G401.6 (cell line): ENCODE measurements around the gene FGD5.

Experiments used
- FAIRE-seq: peaks from 2 replicates; lab custom pipeline; 2012; peaks lifted over from hg19 to GRCh38; lab: Jason Lieb, UNC

FGD5 gene

DNA sequence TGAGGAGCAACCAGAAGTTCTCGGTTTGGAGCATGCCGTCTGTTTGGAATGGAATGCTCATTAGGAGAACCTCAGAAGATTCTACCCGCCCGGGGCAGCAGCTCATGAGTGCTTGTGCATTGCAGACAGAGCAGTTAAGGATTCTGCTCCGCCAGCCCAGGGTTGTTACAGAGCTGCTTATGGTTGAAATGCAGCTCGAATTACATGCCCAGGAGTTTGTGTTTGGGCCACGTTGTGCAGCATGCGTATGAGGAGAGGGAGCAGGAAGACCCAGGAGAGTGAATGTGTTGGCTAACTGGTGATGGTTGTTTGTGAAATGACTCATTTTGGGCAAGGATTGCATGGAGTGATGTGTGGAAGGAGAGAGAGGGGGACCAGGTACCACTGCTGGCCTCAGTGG lies 9.0 kb downstream of the FGD5 start:
- no peak for FAIRE-seq

DNA sequence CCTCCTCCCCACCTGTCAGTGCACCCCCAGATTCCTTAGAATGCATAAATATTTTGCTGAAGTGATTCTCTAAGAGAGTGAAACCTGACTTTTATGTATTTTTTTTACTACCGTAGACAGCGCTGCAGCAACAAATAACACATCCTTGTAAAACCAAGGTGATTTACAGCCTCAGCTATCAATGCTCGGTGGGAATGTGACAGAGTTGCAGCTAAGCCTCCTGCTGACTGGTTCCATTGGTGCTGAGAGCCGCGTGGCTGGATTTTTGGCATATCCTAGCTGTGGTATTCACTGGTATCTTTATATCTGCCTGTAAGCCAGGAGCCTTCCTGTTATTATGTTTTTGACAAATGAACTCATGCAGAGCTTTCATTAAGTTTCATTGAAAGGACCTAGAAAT lies 11.0 kb downstream of the FGD5 start:
- no peak for FAIRE-seq

DNA sequence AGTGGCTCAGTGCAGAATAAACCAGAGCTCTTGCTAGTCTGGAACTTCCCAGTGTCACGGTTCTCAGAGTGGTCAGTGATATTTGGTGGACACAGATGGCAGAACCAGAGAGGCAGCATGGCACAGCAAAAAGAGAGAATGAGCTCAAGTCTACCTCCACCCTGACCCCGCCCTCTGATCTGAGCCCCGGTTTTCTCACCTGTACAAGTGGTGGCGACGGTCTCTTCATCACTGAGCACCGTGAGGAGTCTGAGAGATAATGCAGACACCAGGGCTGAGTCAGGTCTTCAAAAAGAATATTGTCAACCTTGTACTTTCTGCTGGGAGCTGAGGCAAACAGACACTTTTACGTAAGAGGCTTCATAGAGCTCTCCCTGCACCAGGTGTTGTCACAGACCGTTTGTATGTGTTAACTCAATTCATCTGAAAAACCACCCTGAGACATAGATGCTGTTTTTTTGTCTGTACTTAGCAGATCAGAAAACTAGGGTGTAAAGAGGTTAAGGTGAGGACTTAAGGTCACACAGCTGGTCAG lies 13.2 kb downstream of the FGD5 start:
- FAIRE-seq = no peak

DNA sequence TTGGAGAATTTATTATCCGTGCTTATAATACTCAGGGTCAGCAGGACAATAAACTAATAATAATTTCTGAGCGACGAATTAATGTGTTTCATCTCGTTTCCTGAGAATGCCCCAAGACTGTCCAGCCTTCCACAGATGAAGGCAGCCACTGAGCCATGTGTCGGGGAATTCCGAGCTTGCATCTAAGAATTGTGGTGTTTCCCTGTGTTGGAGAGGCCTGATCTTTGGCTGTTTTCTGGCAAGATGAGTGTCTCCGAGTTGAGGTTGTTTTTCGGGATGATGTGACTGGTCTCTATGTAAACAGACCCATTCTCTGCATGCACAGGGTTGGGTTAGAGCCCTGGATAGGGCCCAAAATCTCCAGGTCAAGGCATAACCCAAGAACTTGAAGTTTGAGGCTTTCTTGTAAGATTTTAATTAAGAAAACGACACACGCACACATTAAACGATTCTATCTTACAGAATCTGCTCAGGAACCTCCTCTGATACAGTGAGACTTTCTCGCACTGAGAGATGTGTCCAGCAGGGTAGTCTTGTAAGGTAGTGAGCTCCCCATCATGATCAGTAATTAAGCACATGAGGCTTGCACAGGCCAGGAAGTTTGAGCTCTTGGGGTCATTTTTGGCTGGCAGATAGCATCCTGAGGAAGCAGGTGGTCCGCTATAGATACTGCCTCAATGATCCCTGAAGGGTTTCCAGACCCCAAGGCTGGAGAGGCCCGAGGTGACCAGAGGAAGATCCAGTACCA lies 14.4 kb downstream of the FGD5 start:
- no peak for FAIRE-seq

DNA sequence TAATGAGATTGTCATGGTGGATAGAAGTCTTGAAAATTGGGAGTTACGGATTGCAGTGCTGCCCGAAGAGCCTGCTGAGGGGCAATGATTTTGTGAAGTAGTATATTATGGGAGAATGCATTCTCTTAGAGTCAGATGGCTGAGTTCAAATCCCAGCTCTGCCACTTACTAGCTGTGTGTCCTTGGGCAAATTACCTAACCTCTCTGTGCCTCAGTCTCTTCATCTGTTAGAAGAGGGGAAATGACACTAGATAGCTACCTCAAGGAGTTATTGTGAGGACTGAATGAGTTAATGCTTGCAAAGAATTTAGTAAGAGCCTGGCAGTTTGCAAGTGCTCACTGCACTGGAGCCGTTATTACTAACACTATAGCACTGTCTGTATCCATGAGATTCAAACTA lies 15.4 kb downstream of the FGD5 start:
- FAIRE-seq = no peak

DNA sequence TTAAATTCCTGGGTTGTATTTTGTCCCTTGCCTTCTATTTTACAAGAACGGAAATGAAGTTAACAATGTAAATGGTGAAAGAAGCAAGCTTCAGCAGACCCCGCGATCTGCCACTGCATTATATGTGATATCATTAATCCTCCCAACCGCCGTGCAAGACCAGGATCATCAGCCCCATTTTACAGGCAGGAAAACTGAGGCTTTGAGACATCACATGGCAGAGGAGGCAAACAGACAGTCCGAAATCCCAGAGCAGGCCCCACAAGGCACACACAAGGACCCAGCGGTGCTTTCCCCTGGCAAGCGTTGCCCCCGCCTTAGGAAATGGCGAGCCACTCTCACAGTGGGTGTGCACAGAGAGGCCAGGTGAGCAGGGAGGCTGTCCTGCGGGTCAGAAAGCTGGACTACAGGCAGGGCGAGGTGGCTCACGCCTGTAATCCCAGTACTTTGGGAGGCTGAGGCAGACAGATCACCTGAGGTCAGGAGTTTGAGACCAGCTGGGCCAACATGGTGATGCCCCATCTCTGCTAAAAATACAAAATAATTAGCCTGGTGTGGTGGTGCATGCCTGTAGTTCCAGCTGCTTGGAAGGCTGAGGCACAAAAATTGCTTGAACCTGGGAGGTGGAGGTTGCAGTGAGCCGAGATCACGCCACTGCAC lies 16.2 kb downstream of the FGD5 start:
- no peak for FAIRE-seq

DNA sequence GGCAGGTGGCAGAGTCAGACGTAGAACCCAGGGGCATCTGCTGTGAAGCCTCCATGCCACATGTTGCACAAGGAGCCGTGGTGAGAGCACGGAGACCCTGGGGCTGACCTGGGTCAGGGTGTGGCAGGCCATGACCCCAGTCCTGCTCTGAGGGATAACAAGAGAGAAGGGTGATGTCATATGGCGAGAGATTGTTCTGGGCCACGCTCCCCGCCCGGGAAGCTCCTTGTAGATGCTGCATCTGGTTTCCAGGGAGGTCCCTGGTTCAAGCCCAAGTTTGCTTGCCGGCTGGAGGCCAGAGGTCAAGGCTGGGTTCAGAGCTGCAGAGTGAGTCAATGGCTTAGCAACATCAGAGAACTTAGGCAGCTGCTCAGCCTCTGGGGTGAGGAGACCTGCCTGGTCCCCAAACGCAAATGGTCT lies 17.3 kb downstream of the FGD5 start:
- FAIRE-seq = no peak

DNA sequence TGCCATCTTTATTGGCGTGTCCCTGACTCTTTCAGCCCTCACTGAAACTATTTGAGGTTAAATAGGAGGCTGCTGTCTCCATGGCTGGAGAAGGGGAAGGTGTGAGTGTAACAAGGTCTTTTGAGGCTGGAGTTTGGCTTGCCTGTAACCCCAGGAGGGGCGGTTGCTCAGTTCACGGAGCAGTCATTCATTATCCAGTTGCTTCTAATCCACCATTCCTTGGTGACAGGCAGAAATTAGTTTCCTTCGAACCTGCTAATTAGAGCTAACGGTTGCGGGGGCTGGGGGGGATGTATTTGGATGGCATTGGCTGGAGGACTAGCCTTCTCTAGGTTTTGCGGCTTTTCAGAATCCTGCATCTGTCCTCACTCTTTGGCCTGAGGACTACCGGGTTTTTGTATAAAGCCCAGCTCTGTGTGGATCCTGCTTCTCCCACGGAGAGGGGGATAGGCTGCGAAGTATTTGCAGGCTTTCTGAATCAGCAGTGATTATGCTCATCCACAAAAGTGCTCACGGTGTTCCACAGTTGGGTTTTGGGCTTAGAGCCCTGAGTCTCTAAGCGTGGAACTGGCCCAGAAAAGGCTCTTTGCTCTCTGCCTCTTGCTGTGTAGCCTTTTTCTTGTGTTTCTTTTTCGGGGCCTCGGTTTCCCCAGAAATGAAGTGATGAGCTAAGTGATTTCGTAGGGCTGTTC lies 18.6 kb downstream of the FGD5 start:
- no peak for FAIRE-seq

DNA sequence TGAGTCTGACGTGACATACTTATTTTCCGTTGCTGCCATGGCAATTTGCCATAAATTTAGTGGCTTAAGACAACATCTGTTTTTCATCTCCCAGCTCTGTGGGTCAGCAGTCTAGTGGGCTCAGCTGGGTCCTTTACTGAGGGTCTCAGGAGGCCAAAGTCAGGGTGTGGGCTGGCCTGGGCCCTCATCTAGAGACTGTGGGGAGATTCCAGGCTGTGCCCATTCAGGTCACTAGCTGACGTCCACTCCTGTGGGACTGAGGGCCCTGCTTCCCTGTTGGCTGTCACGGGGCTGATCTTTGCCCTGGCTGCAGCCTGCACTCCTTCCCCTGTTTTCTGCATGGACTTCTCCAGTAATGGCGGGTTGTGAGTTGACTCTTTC lies 19.1 kb downstream of the FGD5 start:
- no peak for FAIRE-seq

DNA sequence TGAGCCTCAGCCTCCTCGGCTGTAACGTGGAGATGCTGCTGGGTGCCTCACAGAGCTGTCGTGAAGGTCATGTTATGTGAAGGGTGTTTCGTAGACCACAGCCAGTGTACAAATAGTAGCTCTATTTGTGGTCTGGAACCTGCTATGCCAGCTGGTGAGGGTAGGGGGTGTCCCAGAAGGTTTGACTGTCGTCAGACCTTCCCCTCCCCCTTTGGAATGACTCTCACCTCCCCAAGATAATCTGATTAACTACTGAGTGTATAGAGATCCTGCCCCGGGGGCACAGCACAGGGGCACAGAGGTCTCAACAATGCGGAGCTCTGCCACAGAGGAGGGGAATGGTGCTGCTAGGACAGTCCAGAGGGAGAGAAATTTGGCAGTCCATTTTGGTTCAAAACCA lies 20.5 kb downstream of the FGD5 start:
- FAIRE-seq = no peak

DNA sequence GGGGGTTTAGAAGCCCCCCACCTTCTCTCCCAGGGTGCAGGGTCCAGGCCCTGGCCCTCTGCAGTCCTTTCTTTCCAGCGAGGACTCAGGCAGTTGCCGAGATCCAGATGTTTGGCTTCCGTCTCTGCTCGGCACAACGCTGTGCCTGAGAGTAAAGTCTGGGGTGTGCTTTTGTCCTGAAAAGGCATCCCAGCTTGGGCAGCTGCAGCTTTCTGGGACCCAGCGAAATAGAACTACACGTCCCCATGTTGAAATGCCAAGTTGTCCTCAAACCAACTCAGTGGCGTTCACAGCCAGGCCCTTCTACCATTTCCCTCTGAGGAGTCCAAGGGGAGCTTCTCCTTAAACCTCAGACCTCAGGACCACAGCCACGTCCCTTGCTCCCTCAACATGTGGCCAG lies 23.1 kb downstream of the FGD5 start:
- no peak for FAIRE-seq

DNA sequence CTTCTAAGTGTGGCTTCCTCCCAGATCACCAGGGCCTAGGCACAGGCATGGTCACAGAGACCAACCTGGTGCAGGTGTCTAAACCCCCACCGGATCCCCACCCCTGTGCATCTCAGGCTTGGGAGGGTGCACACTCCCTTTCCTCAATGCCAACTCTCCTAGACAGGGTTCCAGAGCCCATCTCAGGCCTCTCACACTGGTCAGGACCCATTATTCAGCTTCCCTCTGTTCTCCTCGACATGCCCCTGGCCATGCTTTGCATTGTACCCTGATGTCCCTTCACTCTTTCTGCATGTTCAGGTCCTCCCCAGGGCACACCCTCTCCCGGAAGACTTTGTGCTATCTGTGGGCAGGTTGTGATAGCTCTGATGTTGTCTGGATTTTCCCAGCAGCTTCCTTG lies 23.5 kb downstream of the FGD5 start:
- FAIRE-seq = no peak

DNA sequence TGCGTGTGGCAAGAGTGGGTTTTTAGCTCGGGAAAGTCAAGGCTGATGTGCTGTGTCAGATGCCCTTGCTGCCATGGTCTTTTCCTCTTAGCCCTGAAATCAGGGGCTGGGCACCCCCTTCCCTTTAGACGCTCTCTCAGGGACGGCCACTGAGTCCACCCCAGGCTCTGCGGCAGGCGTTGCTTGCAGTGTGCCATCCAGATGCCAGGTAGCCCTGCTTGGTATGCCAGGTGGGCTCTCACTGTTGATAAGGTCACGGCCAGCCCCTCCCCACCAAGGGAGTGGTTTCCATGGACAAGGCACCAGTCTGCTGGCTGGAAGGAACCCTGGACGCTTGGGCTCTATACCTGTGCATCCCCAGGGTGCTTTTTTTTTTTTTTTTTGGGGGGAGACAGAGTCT lies 24.6 kb downstream of the FGD5 start:
- no peak for FAIRE-seq

DNA sequence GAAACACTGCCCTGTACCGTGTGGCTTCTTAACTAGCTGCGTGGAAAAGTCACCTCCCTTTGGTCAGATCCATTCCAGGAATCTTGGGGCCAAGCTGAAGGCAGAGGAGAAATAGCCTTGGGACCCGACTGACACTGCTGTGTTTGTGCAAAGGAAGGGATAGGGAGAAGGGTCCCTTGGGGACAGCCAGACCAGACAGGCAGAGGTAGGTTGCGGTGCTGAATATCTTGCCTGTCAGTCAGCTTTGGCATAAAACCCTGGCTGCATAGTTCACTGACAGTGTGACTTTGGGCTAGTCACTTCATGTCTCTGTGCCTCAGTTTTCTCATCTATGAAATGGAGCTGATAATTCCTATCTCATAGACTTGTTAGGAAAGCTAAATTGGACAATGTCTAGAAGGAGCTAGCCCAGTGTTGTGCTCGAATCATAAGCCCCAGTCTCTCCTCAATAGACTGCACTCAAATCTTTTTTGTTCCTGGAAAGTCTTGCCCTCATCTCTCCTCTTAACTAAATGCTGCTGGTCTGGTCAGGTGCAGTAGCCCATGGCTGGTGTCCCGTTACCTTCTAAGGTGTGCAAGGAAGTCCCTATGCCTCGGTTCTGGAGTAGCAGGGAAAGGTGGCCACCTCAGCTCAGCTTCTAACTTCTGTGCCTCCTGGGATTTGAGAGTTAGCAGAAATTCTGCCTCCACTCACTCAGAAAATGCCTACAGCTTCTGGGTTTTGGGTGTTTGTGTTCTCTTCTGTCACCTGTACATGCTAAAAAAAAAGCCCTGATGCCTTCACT lies 25.8 kb downstream of the FGD5 start:
- FAIRE-seq = no peak

DNA sequence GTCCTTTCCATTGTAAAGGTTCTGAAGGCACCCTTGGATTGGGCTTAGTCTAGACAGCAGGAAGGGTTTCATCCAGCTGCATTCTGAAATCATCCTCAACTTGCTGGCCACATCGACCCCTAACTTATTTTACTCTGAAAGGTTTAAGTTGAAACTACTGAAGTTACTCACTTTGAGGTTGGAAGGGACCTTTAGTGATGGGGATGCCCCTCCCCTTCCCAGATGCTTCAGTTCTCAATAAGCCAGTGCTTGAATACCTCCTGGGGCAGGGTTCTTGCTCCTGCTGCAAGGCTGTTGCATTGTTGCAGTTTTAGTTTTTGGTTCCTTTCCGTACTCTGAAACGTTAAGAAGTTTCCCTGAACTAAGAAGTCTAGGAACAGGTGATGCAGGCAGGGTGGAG lies 26.4 kb downstream of the FGD5 start:
- no peak for FAIRE-seq

DNA sequence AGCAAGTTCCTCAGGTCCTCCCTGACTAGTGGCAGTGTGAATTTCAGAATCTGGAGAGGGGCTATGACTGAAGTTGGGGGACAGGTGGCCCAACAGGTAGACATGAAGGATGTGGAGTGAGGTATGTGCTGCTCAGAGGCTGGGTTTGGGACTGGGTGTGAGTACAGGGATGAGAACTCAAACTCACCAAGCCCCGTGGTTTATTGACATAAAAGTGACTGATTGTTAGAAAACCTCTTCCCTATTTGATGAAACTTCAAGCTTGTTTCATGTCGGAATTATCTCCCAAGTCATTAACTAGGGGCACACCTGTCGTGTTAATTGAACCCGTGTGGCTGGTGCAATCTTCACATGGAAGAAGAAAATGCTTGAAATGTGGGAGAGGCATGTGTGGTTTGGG lies 27.1 kb downstream of the FGD5 start:
- FAIRE-seq = no peak

DNA sequence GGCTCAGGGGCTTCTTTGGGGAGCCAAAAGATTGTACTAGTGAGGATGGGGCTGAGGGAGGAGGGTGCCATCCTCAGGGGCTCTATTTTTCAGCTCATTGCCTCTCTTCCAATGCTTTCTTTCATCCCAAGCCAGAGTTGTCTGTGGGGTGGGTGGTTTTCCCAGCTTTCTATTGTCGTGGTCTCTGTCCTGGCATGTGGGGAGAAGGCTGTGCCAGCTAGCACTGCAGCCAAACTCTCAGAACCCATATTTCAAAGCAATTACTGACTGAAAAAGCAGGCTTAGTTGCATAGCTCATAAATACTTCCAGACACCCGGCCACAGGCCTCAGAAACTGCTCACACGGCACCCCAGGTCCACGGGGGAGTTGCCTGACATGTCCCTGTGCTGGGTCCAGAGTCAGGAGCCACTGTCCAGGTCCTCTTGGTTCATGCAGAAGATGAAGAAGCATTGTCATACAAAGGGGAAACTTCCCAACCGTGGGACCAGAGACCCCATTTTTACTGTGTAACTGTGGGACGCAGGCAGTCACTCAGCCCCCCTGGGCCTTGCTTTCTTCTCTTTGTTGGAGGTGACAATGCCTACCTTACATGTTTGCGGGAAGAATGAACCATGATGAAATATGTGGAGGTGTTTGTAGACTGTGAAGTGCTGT lies 27.6 kb downstream of the FGD5 start:
- no peak for FAIRE-seq

DNA sequence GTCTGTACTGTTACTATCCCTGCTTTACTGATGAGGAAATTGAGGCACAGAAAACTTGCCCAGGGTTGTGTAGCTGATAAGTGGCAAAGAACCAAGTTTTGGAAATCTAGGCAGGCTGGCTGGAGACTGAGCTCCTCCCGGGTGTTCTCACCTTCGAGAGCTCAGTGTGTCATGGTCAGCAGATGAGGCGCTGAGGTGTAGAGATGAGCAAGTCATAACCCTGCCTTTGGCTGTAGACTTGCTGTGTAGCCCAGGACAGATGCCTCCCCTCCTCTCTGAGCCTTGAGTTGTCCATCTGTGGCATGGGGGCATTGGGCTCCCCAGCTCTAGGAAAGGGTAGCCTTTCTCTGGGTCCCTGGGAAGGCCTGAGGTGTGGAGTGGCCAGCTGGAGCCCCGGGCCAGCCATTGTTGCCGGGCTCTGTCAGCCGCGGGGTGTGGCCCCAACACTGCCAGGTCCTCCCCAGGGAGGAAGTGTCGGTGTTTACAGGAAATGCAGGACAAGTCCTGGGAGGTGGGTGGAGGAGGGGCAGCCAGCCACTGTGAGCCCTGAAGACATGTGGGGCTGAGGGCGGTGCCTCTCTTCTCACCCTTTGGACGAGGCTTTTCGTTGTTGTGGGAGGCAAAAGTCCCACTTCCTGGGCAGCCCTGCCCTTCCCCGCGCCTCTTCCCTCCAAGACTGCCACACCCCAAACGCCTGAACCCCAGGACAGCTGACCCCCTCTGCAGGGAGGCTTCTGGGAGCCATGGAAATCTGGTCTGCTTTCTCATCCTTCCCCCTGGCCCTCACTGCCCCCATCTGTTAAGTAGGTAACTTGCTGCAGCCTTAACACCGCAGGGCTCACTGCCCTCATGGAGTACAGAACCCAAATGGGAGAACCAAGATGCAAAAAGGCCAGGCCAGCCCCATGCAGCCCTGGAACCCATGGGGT lies 29.1 kb downstream of the FGD5 start:
- FAIRE-seq = no peak

DNA sequence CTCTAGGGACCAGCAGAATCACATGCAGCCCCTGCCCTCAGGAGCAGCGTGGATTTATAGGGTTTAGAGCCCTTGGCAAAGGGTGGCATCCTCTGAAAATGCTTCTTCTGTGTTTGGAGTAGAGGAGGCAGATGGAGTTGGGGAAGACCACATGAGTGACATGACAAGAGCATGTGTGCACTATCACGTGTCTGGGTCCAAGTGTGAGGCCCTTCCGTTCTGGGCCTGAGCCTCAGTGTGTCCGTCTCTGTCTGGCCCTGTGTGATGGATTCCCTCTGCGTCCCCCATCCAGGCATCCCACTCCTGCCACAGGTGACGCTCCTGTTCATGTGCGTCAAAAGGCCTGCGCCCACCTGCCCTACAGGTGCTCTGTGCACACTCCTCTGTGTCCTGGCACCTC lies 30.1 kb downstream of the FGD5 start:
- no peak for FAIRE-seq

DNA sequence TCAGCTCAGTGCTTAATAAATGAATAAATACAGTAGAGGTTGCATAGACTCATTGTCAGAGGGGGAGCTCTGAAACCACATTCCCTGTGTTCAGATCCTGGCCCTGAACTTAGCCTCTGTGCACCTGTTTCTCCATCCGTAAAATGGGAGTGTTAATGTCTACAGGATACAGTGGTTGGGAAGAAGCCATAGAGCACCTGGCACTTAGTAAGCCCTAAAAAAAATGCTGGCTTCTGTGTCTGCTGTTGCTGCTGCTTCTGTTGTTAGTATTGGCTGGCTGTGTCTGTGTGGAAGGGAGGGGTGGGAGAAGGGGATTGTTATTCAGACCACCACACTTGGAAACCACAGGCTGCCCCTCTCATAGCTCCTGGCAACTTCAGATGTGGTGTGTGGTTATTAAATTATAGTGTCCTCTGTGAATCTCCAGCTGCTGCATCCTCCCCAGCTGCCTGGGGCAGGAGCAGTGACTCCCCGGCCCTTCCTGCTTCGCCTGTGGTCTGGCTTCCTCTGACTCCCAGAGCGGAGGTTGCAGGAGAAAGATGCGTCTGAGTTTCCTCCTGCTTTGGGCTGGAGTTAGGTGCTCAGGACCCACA lies 31.0 kb downstream of the FGD5 start:
- FAIRE-seq = no peak
